Measurements from ENCODE around the gene PLA1A.

DNA sequence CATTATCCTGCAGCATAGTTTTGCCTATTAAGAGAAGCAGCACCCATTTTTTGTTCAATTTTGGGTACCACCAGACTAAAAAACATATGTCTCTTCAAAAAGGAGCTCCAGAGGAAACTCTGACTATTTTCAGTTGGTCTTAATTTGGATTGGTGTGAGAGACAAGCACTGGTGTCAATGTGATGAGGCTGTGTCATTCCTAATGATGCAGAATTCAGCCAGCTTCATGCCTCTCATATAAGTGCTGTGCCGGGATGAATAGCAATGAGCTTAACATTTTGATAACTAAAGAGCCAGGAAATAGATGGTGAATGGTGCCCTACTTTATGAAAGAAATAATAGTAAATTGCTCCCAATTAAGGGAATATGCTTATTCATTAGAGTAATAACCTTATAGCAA is 46.8 kb downstream of the PLA1A start:
- TF ChIP-seq, protein P1, sequence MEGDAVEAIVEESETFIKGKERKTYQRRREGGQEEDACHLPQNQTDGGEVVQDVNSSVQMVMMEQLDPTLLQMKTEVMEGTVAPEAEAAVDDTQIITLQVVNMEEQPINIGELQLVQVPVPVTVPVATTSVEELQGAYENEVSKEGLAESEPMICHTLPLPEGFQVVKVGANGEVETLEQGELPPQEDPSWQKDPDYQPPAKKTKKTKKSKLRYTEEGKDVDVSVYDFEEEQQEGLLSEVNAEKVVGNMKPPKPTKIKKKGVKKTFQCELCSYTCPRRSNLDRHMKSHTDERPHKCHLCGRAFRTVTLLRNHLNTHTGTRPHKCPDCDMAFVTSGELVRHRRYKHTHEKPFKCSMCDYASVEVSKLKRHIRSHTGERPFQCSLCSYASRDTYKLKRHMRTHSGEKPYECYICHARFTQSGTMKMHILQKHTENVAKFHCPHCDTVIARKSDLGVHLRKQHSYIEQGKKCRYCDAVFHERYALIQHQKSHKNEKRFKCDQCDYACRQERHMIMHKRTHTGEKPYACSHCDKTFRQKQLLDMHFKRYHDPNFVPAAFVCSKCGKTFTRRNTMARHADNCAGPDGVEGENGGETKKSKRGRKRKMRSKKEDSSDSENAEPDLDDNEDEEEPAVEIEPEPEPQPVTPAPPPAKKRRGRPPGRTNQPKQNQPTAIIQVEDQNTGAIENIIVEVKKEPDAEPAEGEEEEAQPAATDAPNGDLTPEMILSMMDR (tag by site-specific recombination; IDR thresholded peaks at IDR 0.05): no peak
- TF ChIP-seq ZBTB7A (tag by site-specific recombination; IDR thresholded peaks at IDR 0.05; ENCODE audit: low read depth) (no peak), ZBTB17 (tag by site-specific recombination; IDR thresholded peaks at IDR 0.05) (no peak)
- TF ChIP-seq, protein P2, sequence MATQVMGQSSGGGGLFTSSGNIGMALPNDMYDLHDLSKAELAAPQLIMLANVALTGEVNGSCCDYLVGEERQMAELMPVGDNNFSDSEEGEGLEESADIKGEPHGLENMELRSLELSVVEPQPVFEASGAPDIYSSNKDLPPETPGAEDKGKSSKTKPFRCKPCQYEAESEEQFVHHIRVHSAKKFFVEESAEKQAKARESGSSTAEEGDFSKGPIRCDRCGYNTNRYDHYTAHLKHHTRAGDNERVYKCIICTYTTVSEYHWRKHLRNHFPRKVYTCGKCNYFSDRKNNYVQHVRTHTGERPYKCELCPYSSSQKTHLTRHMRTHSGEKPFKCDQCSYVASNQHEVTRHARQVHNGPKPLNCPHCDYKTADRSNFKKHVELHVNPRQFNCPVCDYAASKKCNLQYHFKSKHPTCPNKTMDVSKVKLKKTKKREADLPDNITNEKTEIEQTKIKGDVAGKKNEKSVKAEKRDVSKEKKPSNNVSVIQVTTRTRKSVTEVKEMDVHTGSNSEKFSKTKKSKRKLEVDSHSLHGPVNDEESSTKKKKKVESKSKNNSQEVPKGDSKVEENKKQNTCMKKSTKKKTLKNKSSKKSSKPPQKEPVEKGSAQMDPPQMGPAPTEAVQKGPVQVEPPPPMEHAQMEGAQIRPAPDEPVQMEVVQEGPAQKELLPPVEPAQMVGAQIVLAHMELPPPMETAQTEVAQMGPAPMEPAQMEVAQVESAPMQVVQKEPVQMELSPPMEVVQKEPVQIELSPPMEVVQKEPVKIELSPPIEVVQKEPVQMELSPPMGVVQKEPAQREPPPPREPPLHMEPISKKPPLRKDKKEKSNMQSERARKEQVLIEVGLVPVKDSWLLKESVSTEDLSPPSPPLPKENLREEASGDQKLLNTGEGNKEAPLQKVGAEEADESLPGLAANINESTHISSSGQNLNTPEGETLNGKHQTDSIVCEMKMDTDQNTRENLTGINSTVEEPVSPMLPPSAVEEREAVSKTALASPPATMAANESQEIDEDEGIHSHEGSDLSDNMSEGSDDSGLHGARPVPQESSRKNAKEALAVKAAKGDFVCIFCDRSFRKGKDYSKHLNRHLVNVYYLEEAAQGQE (tag by site-specific recombination; IDR thresholded peaks at IDR 0.05): no peak
- TF ChIP-seq, protein P3, sequence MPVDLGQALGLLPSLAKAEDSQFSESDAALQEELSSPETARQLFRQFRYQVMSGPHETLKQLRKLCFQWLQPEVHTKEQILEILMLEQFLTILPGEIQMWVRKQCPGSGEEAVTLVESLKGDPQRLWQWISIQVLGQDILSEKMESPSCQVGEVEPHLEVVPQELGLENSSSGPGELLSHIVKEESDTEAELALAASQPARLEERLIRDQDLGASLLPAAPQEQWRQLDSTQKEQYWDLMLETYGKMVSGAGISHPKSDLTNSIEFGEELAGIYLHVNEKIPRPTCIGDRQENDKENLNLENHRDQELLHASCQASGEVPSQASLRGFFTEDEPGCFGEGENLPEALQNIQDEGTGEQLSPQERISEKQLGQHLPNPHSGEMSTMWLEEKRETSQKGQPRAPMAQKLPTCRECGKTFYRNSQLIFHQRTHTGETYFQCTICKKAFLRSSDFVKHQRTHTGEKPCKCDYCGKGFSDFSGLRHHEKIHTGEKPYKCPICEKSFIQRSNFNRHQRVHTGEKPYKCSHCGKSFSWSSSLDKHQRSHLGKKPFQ (tag by site-specific recombination; IDR thresholded peaks at IDR 0.05): no peak
